Ishikawa (cell line): ENCODE data around the gene MB.

Experiments used
- CEBPB ChIP-seq: IDR thresholded peaks from 2 replicates; pipeline ENCODE4 v1.6.1; 2012
- CREB1 ChIP-seq: IDR thresholded peaks from 2 replicates; pipeline ENCODE4 v1.6.1; 2012; ENCODE audit warnings: low read depth
- EGR1 ChIP-seq: IDR thresholded peaks from 2 replicates; pipeline ENCODE4 v1.6.1; 2012
- EP300 ChIP-seq: IDR thresholded peaks from 2 replicates; pipeline ENCODE4 v1.6.1; 2012; ENCODE audit warnings: borderline replicate concordance
- FOXM1 ChIP-seq: IDR thresholded peaks from 2 replicates; pipeline ENCODE4 v1.6.1; 2012; ENCODE audit warnings: low read depth, borderline replicate concordance
- NFIC ChIP-seq: IDR thresholded peaks from 2 replicates; pipeline ENCODE4 v1.6.1; 2012
- RAD21 ChIP-seq: IDR thresholded peaks from 2 replicates; pipeline ENCODE4 v1.6.1; 2012; ENCODE audit warnings: low read depth
- TAF1 ChIP-seq: IDR thresholded peaks from 2 replicates; pipeline ENCODE4 v1.6.1; 2012; ENCODE audit warnings: low read depth, mild to moderate bottlenecking
- TCF12 ChIP-seq: IDR thresholded peaks from 2 replicates; pipeline ENCODE4 v1.6.1; 2012; ENCODE audit warnings: low read depth
- TEAD4 ChIP-seq: IDR thresholded peaks from 2 replicates; pipeline ENCODE4 v1.6.1; 2012
- YY1 ChIP-seq: IDR thresholded peaks from 2 replicates; pipeline ENCODE4 v1.6.1; 2012; ENCODE audit warnings: low read depth
- ZBTB7A ChIP-seq: IDR thresholded peaks from 2 replicates; pipeline ENCODE4 v1.6.1; 2012; ENCODE audit warnings: low read depth
- TF ChIP-seq, protein P1 (sequence below): IDR thresholded peaks from 2 replicates; pipeline ENCODE4 v1.6.1; 2012
- TF ChIP-seq, protein P2 (sequence below): IDR thresholded peaks from 2 replicates; pipeline ENCODE4 v1.6.1; 2012; ENCODE audit warnings: low read depth, mild to moderate bottlenecking
- TF ChIP-seq, protein P3 (sequence below): IDR thresholded peaks from 2 replicates; pipeline ENCODE4 v1.6.1; 2012

The MB gene

DNA sequence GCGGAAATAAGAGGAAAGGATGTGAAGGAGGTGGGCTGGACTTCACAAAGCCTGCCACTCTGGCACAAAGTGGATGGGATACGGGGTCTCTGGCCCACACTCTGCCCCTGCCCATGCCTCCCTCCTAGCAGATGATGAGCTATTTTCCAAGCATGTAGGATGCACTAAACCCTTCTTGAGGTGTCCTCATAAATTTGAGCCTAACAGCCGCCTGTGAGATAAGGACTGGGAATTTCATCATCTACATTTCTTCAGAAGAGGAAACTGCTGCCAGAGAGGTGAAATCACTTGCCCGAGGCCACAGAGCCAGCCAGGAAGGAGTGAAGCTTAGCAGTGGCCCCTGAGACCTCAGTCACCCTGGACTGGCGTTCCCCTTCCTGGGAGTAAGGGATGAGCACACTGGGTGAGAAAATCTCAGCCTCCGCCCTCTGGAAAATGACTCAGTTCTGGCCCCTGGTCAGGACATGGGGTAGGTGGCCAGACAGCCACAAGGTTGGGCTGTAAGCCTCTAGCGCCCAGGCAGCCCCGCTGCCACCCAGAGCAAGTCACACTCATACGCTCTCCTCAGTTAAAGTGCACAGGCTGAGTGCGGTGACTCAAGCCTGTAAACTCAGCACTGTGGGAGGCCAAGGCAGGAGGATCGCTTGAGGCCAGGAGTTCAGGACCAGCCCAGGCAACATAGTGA is 27.9 kb downstream of the MB start:
- no peak for TF ChIP-seq TAF1
- TF ChIP-seq, protein P1, sequence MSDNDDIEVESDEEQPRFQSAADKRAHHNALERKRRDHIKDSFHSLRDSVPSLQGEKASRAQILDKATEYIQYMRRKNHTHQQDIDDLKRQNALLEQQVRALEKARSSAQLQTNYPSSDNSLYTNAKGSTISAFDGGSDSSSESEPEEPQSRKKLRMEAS: no peak
- peak; percentile 31; the same call in 1 of the 2 replicates for TF ChIP-seq ZBTB7A
- TF ChIP-seq FOXM1: no peak
- TF ChIP-seq, protein P2, sequence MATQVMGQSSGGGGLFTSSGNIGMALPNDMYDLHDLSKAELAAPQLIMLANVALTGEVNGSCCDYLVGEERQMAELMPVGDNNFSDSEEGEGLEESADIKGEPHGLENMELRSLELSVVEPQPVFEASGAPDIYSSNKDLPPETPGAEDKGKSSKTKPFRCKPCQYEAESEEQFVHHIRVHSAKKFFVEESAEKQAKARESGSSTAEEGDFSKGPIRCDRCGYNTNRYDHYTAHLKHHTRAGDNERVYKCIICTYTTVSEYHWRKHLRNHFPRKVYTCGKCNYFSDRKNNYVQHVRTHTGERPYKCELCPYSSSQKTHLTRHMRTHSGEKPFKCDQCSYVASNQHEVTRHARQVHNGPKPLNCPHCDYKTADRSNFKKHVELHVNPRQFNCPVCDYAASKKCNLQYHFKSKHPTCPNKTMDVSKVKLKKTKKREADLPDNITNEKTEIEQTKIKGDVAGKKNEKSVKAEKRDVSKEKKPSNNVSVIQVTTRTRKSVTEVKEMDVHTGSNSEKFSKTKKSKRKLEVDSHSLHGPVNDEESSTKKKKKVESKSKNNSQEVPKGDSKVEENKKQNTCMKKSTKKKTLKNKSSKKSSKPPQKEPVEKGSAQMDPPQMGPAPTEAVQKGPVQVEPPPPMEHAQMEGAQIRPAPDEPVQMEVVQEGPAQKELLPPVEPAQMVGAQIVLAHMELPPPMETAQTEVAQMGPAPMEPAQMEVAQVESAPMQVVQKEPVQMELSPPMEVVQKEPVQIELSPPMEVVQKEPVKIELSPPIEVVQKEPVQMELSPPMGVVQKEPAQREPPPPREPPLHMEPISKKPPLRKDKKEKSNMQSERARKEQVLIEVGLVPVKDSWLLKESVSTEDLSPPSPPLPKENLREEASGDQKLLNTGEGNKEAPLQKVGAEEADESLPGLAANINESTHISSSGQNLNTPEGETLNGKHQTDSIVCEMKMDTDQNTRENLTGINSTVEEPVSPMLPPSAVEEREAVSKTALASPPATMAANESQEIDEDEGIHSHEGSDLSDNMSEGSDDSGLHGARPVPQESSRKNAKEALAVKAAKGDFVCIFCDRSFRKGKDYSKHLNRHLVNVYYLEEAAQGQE: no peak
- TF ChIP-seq RAD21: no peak
- 0 out of 2 replicates have a peak, but pooled peaks have one; percentile 32 for TF ChIP-seq CEBPB
- TF ChIP-seq NFIC: no peak
- no peak for TF ChIP-seq EGR1
- no peak for TF ChIP-seq YY1

DNA sequence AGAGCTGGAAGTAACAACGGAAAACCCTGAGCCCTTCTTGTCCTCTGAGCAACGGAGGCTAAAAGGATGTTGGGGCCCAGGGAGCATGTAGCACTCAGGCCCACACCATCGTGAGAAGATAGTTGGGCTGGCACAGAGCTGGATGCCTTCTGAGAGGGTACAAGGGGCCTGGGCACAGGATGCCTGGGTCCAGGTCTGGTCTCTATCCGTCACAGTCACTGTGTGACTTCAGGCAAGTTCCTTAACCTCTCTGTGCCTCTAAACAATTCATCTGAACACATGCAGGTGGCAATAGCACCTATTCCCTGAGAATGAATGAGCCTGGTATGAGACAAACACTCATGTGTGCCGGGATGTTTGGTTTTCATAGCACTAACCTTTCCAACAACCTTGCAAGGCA is 29.2 kb downstream of the MB start:
- TF ChIP-seq, protein P3, sequence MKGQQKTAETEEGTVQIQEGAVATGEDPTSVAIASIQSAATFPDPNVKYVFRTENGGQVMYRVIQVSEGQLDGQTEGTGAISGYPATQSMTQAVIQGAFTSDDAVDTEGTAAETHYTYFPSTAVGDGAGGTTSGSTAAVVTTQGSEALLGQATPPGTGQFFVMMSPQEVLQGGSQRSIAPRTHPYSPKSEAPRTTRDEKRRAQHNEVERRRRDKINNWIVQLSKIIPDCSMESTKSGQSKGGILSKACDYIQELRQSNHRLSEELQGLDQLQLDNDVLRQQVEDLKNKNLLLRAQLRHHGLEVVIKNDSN: no peak
- TF ChIP-seq TAF1 (no peak), EGR1 (no peak), NFIC (no peak), CEBPB (no peak), ZBTB7A (no peak), FOXM1 (no peak), TEAD4 (no peak)

DNA sequence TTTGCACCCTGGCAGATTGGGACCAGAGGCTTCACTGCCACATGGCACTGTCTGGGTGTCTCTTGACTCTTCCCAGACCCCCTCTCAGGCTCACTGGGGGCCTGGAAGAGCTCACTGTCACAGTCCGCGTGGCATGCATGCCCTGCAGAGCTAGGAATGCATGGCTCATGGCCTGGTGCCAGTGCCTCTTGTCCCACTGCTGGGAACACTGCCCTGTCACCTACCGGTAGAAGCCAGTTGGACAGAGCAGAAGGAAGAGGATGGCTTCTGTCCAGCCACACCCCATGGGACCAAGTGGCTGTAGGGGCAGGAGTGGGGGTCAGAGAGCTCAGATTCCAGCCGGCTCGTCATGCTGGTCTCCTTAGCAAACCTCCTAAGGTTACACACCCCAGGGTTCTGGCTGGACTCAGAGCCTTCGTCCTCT is 29.7 kb downstream of the MB start:
- TF ChIP-seq YY1: 0 out of 2 replicates have a peak, but pooled peaks have one; percentile 46
- TF ChIP-seq, protein P3: peak; percentile 44; the same call in 1 of the 2 replicates
- peak; percentile 42 for TF ChIP-seq RAD21
- TF ChIP-seq CEBPB: no peak
- peak; percentile 98 for TF ChIP-seq NFIC
- TF ChIP-seq EP300: peak; percentile 93
- TF ChIP-seq FOXM1: peak; percentile 78
- TF ChIP-seq, protein P1: peak; percentile 88
- TF ChIP-seq TCF12: peak; percentile 95
- TF ChIP-seq CREB1: no peak
- peak; percentile 71; the same call in 1 of the 2 replicates for TF ChIP-seq ZBTB7A
- TF ChIP-seq TAF1: no peak
- TF ChIP-seq TEAD4: peak; percentile 97

DNA sequence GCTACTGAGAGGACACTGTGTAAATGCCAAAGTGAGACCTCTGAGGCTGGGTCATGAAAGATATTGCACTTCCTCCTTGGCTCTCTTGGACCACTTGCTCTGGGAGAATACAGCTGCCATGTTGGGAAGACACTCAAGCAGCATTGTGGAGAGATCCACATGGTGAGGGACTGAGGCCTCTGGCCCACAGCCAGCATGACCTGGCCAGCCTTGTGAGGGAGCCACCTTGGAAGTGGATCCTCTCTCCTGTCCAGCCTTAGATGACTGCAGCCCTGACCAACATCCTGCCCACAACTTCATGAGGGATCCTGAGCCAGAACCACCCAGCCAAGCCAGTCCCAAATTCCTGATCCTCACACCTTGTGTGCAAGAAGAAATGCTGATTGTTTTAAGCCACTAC is 30.4 kb downstream of the MB start:
- TF ChIP-seq YY1 (0 out of 2 replicates have a peak, but pooled peaks have one; percentile 15), NFIC (no peak), EGR1 (no peak), TAF1 (no peak)

DNA sequence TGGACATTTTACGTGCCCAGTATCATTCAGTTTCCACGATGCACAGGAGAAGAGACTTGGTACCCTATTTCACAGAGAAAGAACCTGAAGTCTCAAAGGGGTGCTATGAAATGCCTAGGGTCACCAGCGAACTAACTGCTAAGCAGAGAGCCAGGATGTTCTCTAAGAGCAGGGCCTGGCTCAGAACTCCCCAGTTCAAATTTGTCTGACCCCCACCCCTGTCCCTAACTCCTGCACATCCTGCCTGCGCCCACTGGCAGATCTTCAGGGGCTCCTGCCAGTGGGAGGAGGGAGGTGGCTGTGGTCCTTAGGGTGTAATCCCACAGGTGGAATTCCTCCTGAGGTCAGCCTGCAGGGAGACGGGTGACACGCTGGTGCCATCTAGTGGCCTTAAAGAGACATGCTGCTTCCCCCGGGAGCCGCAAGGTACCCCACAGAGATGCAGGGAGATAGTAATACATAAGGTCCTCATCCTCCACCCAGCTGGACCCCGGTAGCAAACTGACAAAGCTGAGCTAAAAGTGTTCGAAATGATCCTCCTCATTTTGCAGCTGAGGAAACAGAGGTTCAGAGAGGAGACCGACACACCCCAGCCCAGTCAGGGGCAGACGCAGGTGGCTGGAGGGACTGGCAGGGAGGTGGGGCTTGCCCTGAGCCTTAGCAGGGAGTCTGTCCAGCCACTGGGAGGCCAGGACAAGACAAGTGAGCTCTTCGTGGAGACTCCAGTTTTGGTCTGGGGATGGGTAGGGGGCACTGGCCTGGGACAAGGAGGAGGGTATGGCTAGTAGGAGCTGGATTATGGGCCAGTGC is 34.1 kb downstream of the MB start:
- no peak for TF ChIP-seq YY1
- TF ChIP-seq, protein P2: no peak
- no peak for TF ChIP-seq CREB1
- no peak for TF ChIP-seq NFIC
- TF ChIP-seq EGR1: no peak
- TF ChIP-seq ZBTB7A: no peak
- 0 out of 2 replicates have a peak, but pooled peaks have one; percentile 13 for TF ChIP-seq TCF12
- TF ChIP-seq, protein P3: no peak
- TF ChIP-seq RAD21: peak; percentile 98
- peak; percentile 55 for TF ChIP-seq TEAD4
- TF ChIP-seq TAF1: no peak
- TF ChIP-seq, protein P1: no peak
- no peak for TF ChIP-seq CEBPB
- 0 out of 2 replicates have a peak, but pooled peaks have one; percentile 9 for TF ChIP-seq EP300
- no peak for TF ChIP-seq FOXM1
